ENCODE data around the gene VAMP1. TPM values are rescaled to one million over a fixed set of nuclear protein-coding genes. Genes with fewer than 3 reads are reported as not detected.
"Not testable (repeated sequence)": the region's sequence is repeated elsewhere in the genome, so short reads cannot be mapped to it uniquely, and the experiment has no call there.

The VAMP1 gene
- total RNA-seq, 1 donor from 2014 or later = 44.0 TPM

DNA sequence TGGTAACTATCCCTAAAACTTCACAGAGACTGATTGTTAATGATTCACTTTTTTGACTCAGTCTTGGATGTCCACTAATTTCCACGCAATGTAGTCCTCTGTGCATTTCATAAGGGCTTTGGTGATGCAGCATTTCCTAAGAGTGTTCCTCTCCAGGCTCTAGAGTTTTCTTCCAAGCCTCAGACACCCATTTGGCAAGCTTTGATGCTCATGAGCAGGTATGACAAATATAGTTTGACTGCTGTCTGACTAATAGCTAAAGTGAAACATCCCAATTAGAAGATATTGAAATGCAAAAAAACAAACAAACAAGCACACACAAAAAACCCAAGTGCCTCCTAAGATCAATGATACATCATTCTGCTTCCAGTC lies 1.5 kb upstream of the VAMP1 start:
- intact Hi-C loops (cut with micrococcal nuclease) = loop anchor here (2.0 kb wide), 1 partner anchor 27 kb away; the partner anchor contains the start of gene CD27

DNA sequence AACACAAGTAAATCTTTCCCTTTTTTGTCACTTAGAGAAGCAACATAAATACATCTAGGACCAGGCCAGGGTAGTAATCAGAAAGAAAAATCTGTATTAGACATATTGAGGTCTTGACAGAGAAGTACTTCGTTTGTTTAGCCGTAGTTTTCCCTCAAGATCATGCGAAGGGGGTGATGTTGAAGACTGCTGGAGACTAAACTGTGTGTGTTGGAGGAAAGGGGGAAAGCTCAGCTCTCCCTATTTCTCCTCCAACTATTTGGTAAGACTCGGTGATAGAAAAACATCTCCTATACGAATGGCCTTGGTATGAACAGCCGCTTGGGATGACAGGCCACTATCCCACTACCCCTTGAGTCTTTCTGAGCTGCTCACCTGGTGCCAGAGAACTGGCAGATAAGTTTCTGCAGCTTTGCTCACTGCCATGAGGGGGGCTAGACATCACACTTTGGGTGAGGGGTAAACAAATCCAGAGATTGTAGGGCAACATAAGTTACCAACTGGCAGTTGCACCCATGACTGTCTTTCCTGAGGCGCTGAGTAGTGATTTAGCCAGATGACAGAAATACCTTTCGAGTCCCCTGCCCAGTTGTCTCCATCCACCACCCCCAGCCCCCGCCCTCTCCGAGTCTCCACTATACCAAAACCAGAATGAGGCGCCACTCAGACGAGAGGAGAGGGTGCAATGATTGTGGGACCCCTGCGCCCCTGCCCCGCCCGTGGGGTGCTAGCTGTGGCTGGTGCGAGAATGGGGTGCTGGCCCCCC lies 685 bp downstream of the VAMP1 start:
- intact Hi-C loops (cut with micrococcal nuclease) = loop anchor here (1.0 to 2.0 kb wide), 4 partner anchors 7 to 65 kb away; partner anchors contain the start of genes CD27, GAPDH and MRPL51

- intact Hi-C loops (cut with micrococcal nuclease) = no loop called here
Measured at GRCh38 chr12:6469092-6469491, 1.4 kb downstream of the VAMP1 start.

GRCh38 chr12:6468283-6468575 lies 2.2 kb downstream of the VAMP1 start:
- intact Hi-C loops (cut with micrococcal nuclease) = no loop called here

- intact Hi-C loops (cut with micrococcal nuclease) = not testable (repeated sequence)
Measured at GRCh38 chr12:6467571-6468282, 2.8 kb downstream of the VAMP1 start.

DNA sequence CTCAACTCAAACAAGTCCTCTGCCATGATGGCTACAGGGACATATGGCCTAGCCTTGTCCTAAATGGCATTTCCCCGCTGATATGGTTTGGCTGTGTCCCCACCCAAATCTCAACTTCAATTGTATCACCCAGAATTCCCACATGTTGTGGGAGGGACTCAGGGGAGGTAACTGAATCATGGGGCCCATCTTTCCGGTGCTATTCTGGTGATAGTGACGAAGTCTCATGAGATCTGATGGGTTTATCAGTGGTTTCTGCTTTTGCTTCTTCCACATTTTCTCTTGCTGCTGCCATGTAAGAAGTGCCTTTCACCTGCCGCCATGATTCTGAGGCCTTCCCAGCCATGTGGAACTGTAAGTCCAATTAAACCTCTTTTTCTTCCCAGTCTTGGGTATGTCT lies 3.7 kb downstream of the VAMP1 start:
- intact Hi-C loops (cut with micrococcal nuclease) = not testable (repeated sequence)

DNA sequence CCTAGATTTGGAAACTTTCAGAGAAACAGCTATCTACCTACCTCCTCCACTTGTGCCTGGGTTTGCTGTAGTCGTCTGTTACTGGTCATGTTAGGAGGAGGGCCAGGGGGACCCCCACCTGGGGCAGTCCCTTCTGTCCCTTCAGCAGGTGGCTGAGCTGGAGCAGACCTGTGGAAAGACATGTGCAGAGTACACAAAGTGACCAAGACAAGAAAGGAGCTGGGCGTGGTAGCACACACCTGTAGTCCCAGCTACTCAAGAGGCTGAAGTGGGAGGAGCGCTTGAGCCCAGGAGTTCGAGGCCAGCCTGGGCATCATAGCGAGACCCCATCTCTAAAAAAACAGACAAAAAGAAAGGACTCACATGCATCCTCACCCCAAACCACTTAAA lies 4.3 kb downstream of the VAMP1 start:
- intact Hi-C loops (cut with micrococcal nuclease) = no loop called here

DNA sequence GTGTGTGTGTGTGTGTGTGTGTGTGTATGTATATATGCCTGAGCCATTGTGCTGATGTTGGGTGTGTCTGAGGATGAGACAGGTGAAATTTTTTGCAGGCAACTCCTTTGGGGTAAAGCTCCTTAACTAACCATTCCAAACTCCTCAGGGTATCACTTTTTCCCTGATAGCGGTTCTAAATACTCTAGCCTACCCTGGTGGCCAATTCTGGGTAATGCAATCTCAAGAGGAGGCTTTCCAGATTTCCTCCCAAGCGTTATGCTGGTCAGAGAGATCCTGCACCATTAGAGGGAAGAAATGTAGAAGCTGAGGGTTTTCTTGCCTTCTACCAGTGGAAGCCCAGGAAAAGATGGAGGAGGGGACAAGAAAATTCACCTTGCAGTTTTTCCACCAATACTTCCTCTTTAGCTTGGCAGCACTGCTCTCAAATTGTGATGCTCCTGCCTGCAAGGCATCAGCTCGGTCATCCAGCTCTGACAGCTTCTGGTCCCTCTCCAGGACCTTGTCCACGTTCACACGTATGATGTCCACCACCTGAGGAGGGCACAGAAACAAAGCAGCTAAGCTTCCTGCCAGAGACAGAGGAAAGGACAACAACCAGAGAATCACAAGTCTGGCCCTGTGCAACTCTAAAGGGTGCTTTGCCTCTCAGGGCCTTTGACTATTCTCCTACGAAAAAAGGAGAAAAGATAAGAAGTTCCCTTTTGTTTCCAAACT lies 4.9 kb downstream of the VAMP1 start:
- intact Hi-C loops (cut with micrococcal nuclease) = loop anchor here (1.0 kb wide), 1 partner anchor 42 kb away; no protein-coding TSS in a partner anchor

- intact Hi-C loops (cut with micrococcal nuclease) = no loop called here
Measured at GRCh38 chr12:6464531-6464930, 5.9 kb downstream of the VAMP1 start.

DNA sequence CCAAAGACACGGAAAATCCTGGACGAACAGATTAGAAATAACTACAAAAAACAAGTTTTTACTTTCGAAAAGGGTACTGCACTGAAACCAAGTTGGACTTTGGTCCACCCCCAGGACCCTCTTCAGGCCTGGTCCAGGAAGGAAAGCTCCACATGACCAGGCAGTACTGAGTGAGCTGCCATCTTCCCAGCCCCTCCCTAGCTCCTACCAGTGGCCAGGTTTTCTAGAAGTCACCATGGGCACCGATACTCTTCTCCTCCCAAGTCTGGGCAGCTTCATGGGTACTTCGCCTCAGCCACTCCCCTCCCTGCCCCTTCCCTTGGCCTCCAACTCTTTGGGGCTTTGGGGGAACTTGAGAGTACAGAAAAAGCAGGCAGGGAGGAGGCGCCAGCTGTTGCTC lies 6.6 kb downstream of the VAMP1 start:
- intact Hi-C loops (cut with micrococcal nuclease) = loop anchor here (2.0 kb wide), 3 partner anchors 37 to 127 kb away; partner anchors contain the start of gene GAPDH

- intact Hi-C loops (cut with micrococcal nuclease) = loop anchor here (2.0 kb wide), 3 partner anchors 36 to 126 kb away; partner anchors contain the start of gene GAPDH
Measured at GRCh38 chr12:6463216-6463615, 7.3 kb downstream of the VAMP1 start.

DNA sequence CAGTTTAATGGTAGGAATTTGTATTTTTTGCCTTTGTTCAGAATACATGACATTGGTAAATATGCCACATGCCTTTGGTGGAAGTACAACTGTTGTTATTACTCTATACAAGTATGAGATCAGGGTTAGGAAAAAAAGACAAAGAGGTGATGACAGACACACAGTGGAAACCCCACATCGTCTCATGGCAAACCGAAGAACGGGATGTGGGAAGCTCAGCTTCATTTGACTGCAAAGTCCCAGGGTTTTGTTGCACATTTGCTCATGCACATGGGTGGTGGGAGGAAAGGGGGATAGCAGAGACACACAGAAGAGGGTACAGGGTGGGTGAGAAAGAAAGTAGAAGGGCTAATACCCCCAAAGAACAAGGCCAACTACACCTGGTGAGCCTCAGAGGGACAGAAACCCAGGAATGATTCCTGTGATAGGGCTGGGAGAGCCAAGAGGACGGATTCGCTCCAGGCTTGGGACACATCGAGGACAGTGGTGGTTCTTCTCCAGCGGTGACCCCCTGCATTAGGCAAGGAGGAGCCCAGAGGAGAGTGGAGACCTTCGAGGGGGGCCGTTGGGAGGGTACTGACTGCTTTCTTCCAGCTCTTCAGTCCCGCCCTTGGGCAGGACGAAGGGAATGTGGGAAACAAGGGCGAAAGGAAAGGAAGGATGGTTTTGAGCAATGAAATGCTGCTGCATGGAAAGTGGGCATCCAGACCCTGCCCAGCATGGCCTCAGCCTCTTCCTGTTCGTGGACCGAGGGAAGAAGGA lies 8.1 kb downstream of the VAMP1 start:
- intact Hi-C loops (cut with micrococcal nuclease) = loop anchor here (1.0 to 2.0 kb wide), 4 partner anchors 8 to 126 kb away; partner anchors contain the start of genes GAPDH and VAMP1

- intact Hi-C loops (cut with micrococcal nuclease) = loop anchor here (1.0 to 2.0 kb wide), 5 partner anchors 9 to 125 kb away; partner anchors contain the start of genes GAPDH, TAPBPL and VAMP1
Measured at GRCh38 chr12:6461401-6462233, 8.9 kb downstream of the VAMP1 start.

- intact Hi-C loops (cut with micrococcal nuclease) = loop anchor here (1.0 kb wide), 1 partner anchor 9 kb away; the partner anchor contains the start of gene TAPBPL
Measured at GRCh38 chr12:6460751-6461371, 9.6 kb downstream of the VAMP1 start.

GRCh38 chr12:6459004-6459337 lies 11.5 kb downstream of the VAMP1 start:
- intact Hi-C loops (cut with micrococcal nuclease) = no loop called here

DNA sequence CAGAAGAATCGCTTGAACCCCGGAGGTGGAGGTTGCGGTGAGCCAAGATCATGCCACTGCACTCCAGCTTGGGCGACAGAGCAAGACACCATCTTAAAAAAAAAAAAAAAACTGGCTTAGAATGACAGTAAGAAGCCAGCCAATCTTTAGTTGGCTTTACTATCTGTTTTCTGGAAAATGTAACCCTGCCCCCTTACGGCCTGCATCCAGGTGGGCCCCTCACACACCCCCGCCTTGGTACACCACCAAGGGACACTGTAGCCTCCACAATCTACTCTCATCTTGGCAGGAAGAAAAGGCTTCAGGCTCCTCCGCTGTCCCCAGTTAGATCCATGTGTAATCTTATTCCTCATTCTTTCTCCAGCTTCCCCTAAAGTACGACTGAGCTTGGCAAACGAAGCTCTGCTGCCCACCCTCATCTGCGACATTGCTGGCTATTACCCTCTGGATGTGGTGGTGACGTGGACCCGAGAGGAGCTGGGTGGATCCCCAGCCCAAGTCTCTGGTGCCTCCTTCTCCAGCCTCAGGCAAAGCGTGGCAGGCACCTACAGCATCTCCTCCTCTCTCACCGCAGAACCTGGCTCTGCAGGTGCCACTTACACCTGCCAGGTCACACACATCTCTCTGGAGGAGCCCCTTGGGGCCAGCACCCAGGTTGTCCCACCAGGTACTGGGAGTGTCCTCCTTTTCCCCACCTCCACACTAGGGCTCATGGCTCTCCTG lies 12.0 kb downstream of the VAMP1 start:
- intact Hi-C loops (cut with micrococcal nuclease) = no loop called here

GRCh38 chr12:6457220-6457945 lies 13.1 kb downstream of the VAMP1 start:
- intact Hi-C loops (cut with micrococcal nuclease) = no loop called here

- intact Hi-C loops (cut with micrococcal nuclease) = loop anchor here (1.0 kb wide), 2 partner anchors 8 to 9 kb away; partner anchors contain the start of gene CD27
Measured at GRCh38 chr12:6452944-6453630, 17.4 kb downstream of the VAMP1 start.

Measured in T-helper 2 cell treated with Interferon-gamma antibody and Interleukin-4, amounts not matched to agents 100 ng/mL and 5 ng/mL, for 36 hours (primary cell).